Mesendoderm (in vitro differentiated cells): ENCODE data around the gene HOMER2.
A peak's percentile ranks its signal among the peaks of the same experiment; 100 is the strongest.

ENCODE experiments used
- DNase-seq: peaks from one replicate; pipeline ENCODE4 v3.0.0; 2013
- H2AK5ac ChIP-seq: 2 replicates; pipeline ENCODE4 v1.6.1; 2013; ENCODE audit warnings: low read length, inconsistent platforms
- H2BK120ac ChIP-seq: 2 replicates; pipeline ENCODE4 v1.6.1; 2013; ENCODE audit warnings: low read depth, mild to moderate bottlenecking, low read length, moderate library complexity, mixed read lengths
- H2BK15ac ChIP-seq: replicated peaks from 2 replicates; pipeline ENCODE4 v1.6.1; 2013; ENCODE audit warnings: low read depth, mild to moderate bottlenecking, moderate library complexity
- H2BK5ac ChIP-seq: 2 replicates; pipeline ENCODE4 v1.6.1; 2013; ENCODE audit warnings: low read length, inconsistent platforms
- H3K18ac ChIP-seq: 2 replicates; pipeline ENCODE4 v1.6.1; 2013; ENCODE audit warnings: mild to moderate bottlenecking, low read length, mixed read lengths
- H3K23ac ChIP-seq: one replicate; pipeline ENCODE4 v1.6.1; 2013; ENCODE audit warnings: low read length
- H3K27ac ChIP-seq: 2 replicates; pipeline ENCODE4 v1.5.1; 2013; ENCODE audit warnings: low read depth, mild to moderate bottlenecking, inconsistent platforms, low read length, moderate library complexity
- H3K27me3 ChIP-seq: 2 replicates; pipeline ENCODE4 v1.6.1; 2013; ENCODE audit warnings: low read length, control low read depth, mild to moderate bottlenecking, inconsistent platforms; ENCODE audit not compliant: insufficient read depth, poor library complexity
- H3K36me3 ChIP-seq: 2 replicates; pipeline ENCODE4 v1.6.1; 2013; ENCODE audit warnings: low read length, inconsistent platforms; ENCODE audit not compliant: control insufficient read depth, insufficient read depth
- H3K4ac ChIP-seq: one replicate; pipeline ENCODE4 v1.6.1; 2013; ENCODE audit warnings: low read depth, mild to moderate bottlenecking, low read length, moderate library complexity
- H3K4me1 ChIP-seq: 2 replicates; pipeline ENCODE4 v1.6.1; 2013; ENCODE audit warnings: low read depth, low read length, inconsistent platforms; ENCODE audit not compliant: control insufficient read depth
- H3K4me2 ChIP-seq: 2 replicates; pipeline ENCODE4 v1.6.1; 2013; ENCODE audit warnings: low read length
- H3K4me3 ChIP-seq: 2 replicates; pipeline ENCODE4 v1.5.1; 2013; ENCODE audit warnings: mild to moderate bottlenecking, low read length
- H3K56ac ChIP-seq: one replicate; pipeline ENCODE4 v1.6.1; 2013; ENCODE audit warnings: low read length
- H3K79me1 ChIP-seq: 2 replicates; pipeline ENCODE4 v1.6.1; 2013; ENCODE audit warnings: low read length, inconsistent platforms
- H3K79me2 ChIP-seq: 2 replicates; pipeline ENCODE4 v1.6.1; 2013; ENCODE audit warnings: mild to moderate bottlenecking, low read length; ENCODE audit not compliant: control insufficient read depth, insufficient read depth
- H3K9ac ChIP-seq: 2 replicates; pipeline ENCODE4 v1.6.1; 2013; ENCODE audit warnings: low read length, inconsistent platforms
- H4K5ac ChIP-seq: one replicate; pipeline ENCODE4 v1.6.1; 2013; ENCODE audit warnings: low read length
- H4K8ac ChIP-seq: one replicate; pipeline ENCODE4 v1.6.1; 2013; ENCODE audit warnings: low read depth, mild to moderate bottlenecking, control low read depth, low read length, moderate library complexity
- WGBS: extraction: QIAGEN DNeasy Blood & Tissue Kit; methylation state at CpG from one replicate; pipeline ENCODE4 v1.1.7; 2013; ENCODE audit warnings: low lambda C conversion rate, missing lambda C conversion rate; ENCODE audit not compliant: insufficient coverage; ENCODE audit errors: extremely low coverage; 5-methylcytosine and 5-hydroxymethylcytosine counted together

The HOMER2 gene

DNA sequence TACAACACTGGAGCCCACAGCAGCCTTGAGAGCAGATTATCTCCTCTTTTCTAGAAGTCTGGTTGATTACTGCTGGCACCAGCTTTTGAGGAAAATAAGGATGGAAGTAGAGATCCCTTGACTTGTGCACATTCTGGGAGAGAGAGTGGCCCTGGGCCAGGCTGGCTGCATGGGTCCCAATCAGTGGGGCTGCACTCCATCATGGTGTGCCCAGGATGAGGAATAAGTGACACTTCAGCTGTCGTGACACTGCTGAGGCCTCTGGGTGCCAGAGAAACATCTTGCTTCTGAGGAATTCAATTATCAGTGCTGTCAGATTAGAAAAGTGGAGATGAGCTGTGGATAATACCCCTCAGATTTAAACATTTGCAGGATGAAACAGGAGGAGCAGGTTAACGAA, 42.6 kb upstream of the HOMER2 start:
- Histone ChIP-seq H2BK120ac (no peak overlapping the region), H3K23ac (no peak overlapping the region), H3K4ac (no peak overlapping the region), H2AK5ac (no peak overlapping the region), H3K4me2 (no peak overlapping the region), H3K27me3 (no peaks in the 10 kb centered on the region), H3K18ac (no peak overlapping the region), H3K79me1 (no peaks in the 10 kb centered on the region), H3K27ac (no peak overlapping the region), H2BK5ac (no peak overlapping the region), H3K79me2 (no peaks in the 10 kb centered on the region), H3K4me3 (no peak overlapping the region), H4K5ac (no peak overlapping the region), H4K8ac (no peak overlapping the region), H3K36me3 (no peaks in the 10 kb centered on the region), H3K4me1 (no peaks in the 10 kb centered on the region), H3K9ac (no peak overlapping the region), H2BK15ac (no peak overlapping the region), H3K56ac (no peak overlapping the region)
- no peak for DNase-seq
- WGBS: no CpG with 5 or more reads among the region's 2 CpGs

- no peak overlapping the region for H2BK120ac ChIP-seq
- H3K4me3 ChIP-seq: no peak overlapping the region
- H3K4me2 ChIP-seq: no peak overlapping the region
- H4K5ac ChIP-seq: no peak overlapping the region
- no peak overlapping the region for H3K23ac ChIP-seq
- no peaks in the 10 kb centered on the region for H3K79me1 ChIP-seq
- H2AK5ac ChIP-seq: no peak overlapping the region
- H4K8ac ChIP-seq: no peak overlapping the region
- no peak overlapping the region for H2BK15ac ChIP-seq
- H2BK5ac ChIP-seq: no peak overlapping the region
- H3K4ac ChIP-seq: no peak overlapping the region
- H3K27me3 ChIP-seq: no peaks in the 10 kb centered on the region
- H3K18ac ChIP-seq: no peak overlapping the region
- 100% methylated on average over 3 of the region's 4 CpGs for WGBS
- DNase-seq: no peak
- no peak overlapping the region for H3K9ac ChIP-seq
- H3K56ac ChIP-seq: no peak overlapping the region
- no peaks in the 10 kb centered on the region for H3K79me2 ChIP-seq
- no peaks in the 10 kb centered on the region for H3K4me1 ChIP-seq
- H3K36me3 ChIP-seq: no peaks in the 10 kb centered on the region
- H3K27ac ChIP-seq: no peak overlapping the region
Observed at GRCh38 chr15:82993144-82993543, 40.6 kb upstream of the HOMER2 start.

GRCh38 chr15:82992436-82992998, 40.0 kb upstream of the HOMER2 start:
- no peak overlapping the region for H3K27ac ChIP-seq
- no peak overlapping the region for H2BK120ac ChIP-seq
- H3K36me3 ChIP-seq: no peaks in the 10 kb centered on the region
- no peaks in the 10 kb centered on the region for H3K79me1 ChIP-seq
- H2BK5ac ChIP-seq: no peak overlapping the region
- no peak overlapping the region for H4K8ac ChIP-seq
- no peak overlapping the region for H3K4me3 ChIP-seq
- no CpG with 5 or more reads among the region's 3 CpGs for WGBS
- no peak overlapping the region for H3K18ac ChIP-seq
- H3K79me2 ChIP-seq: no peaks in the 10 kb centered on the region
- no peak overlapping the region for H2AK5ac ChIP-seq
- no peak overlapping the region for H3K56ac ChIP-seq
- H2BK15ac ChIP-seq: no peak overlapping the region
- no peak for DNase-seq
- H3K4ac ChIP-seq: no peak overlapping the region
- H3K4me2 ChIP-seq: no peak overlapping the region
- H3K4me1 ChIP-seq: no peaks in the 10 kb centered on the region
- no peak overlapping the region for H3K23ac ChIP-seq
- no peak overlapping the region for H4K5ac ChIP-seq
- no peak overlapping the region for H3K9ac ChIP-seq
- H3K27me3 ChIP-seq: no peaks in the 10 kb centered on the region

- H3K79me2 ChIP-seq: peaks cover 2% of the 10 kb centered on the region
Observed at GRCh38 chr15:82986442-82986780, 33.9 kb upstream of the HOMER2 start.

DNA sequence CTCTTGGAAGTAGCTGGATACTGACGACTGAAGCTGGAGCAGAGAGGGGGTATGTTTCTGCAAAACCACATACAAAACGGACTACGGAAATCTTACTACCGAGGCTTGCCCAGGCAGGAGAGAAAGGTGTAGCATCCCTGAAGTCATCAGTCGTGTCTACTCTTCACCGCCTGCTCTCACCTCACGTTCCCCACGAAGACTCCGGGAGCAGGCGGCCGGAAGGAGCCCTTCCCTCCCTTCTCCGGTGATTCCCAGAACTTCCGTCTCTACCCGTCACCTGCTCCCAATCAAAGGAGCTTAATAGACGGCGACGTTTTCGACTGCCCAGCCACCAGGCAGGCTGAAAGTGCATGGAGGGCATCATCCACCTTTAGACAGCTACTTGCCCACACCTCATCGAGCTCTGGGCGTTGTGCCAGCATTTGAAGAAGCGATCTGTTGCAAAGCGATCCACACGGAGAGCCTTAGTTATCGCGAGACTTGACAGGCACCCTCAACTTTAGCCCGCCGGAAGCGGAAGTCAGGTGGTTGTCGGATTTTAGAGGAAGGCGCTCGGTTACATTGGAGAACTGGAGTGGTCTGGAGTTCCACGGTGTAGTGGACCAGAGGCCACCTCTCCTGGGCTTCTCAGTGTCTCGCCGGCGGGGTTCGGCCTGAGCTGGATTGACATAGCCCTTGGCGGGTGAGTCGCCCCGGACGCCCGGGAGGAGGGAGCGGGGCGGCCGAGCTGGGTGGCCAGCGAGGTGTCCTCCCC, 33.3 kb upstream of the HOMER2 start, which contains the start of gene RAMAC:
Gene RAMAC (plus strand): TSS at position 523 of the 754 bp plus-strand sequence. CDS start 2,809 bp downstream, outside the sequence.
- peaks cover 2% of the 10 kb centered on the region for H3K79me1 ChIP-seq
- H3K27me3 ChIP-seq: no peaks in the 10 kb centered on the region
- no peak within 1 kb of the TSS for H3K27ac ChIP-seq
- no peak within 1 kb of the TSS for H3K4ac ChIP-seq
- peaks cover 2% of the 10 kb centered on the region for H3K79me2 ChIP-seq
- H3K56ac ChIP-seq: peak within 1 kb of the TSS; percentile 95
- no peak within 1 kb of the TSS for H4K8ac ChIP-seq
- peak within 1 kb of the TSS; percentile 35 for H2AK5ac ChIP-seq
- no peak within 1 kb of the TSS for H2BK120ac ChIP-seq
- WGBS: no CpG with 5 or more reads among the region's 45 CpGs
- no peak within 1 kb of the TSS for H2BK5ac ChIP-seq
- peak; percentile 97 for DNase-seq
- peak within 1 kb of the TSS; percentile 93 for H3K9ac ChIP-seq
- peak within 1 kb of the TSS; percentile 95 for H4K5ac ChIP-seq
- no peak within 1 kb of the TSS for H2BK15ac ChIP-seq
- no peak within 1 kb of the TSS for H3K23ac ChIP-seq
- H3K36me3 ChIP-seq: no peaks in the 10 kb centered on the region
- H3K4me1 ChIP-seq: peaks cover 4% of the 10 kb centered on the region
- peak within 1 kb of the TSS; percentile 64 for H3K4me3 ChIP-seq
- peak within 1 kb of the TSS; percentile 82 for H3K4me2 ChIP-seq
- H3K18ac ChIP-seq: no peak within 1 kb of the TSS

More at GRCh38 chr15:82986442-82986780, 33.9 kb upstream of the HOMER2 start:
- peak overlapping the region; percentile 93 for H3K9ac ChIP-seq
- no CpG with 5 or more reads among the region's 12 CpGs for WGBS
- no peak overlapping the region for H3K27ac ChIP-seq
- DNase-seq: no peak
- H2BK5ac ChIP-seq: no peak overlapping the region
- H2AK5ac ChIP-seq: no peak overlapping the region
- no peak overlapping the region for H3K4ac ChIP-seq
- no peak overlapping the region for H2BK120ac ChIP-seq
- H3K56ac ChIP-seq: peak overlapping the region; percentile 95
- peak overlapping the region; percentile 64 for H3K4me3 ChIP-seq
- H2BK15ac ChIP-seq: no peak overlapping the region
- H3K79me1 ChIP-seq: peaks cover 2% of the 10 kb centered on the region
- H3K4me1 ChIP-seq: peaks cover 4% of the 10 kb centered on the region
- H3K36me3 ChIP-seq: no peaks in the 10 kb centered on the region
- no peak overlapping the region for H3K18ac ChIP-seq
- peak overlapping the region; percentile 82 for H3K4me2 ChIP-seq
- H4K5ac ChIP-seq: no peak overlapping the region
- no peak overlapping the region for H3K23ac ChIP-seq
- H4K8ac ChIP-seq: no peak overlapping the region
- no peaks in the 10 kb centered on the region for H3K27me3 ChIP-seq
